Smooth muscle cell of bladder (primary cell): ENCODE results near the gene BASP1. TPM values are rescaled to one million over a fixed set of nuclear protein-coding genes. Genes with fewer than 3 reads are reported as not detected.

Source experiments
- total RNA-seq: library from RNA; depleted of rRNA; stranded (reverse); fragments of >200 nt; gene quantifications from 2 replicates; pipeline ENCODE4 v1.2.3, GENCODE V29; 2014

The BASP1 gene
- total RNA-seq = 241 and 276 TPM in 2 replicates

GRCh38 chr5:17217493-17218352, at the start of gene BASP1:
TSS of gene BASP1 (plus strand) at chr5:17217631. CDS start at chr5:17275217, 57,586 bp downstream.

